HepG2 (cell line): ENCODE data around the gene POLN. TPM values are rescaled to one million over a fixed set of nuclear protein-coding genes. Genes with fewer than 3 reads are reported as not detected.
A peak's percentile ranks its signal among the peaks of the same experiment; 100 is the strongest.

Source experiments
- ATAC-seq: fragments of 200-7000 bp; cut with Tn5 transposase; 3 replicates; pipeline ENCODE4 v1.9.1; 2020; ENCODE audit warnings: mild to moderate bottlenecking, moderate library complexity
- Bru-seq: library from RNA; stranded (reverse); fragments of 400-500 nt; gene quantifications from one replicate; lab custom pipeline; 2021; lab: Mats Ljungman, UMichigan
- BruChase-seq, 2 experiments: library from RNA; stranded (reverse); fragments of 400-500 nt; gene quantifications; one replicate each; lab custom pipeline; 2021; lab: Mats Ljungman, UMichigan
- BruUV-seq: library from RNA; stranded (reverse); fragments of 400-500 nt; replicated peaks from 2 replicates; lab custom pipeline; 2021; lab: Mats Ljungman, UMichigan
- CTCF ChIA-PET: fragments of 300-600 bp; formaldehyde crosslinking; extraction: SDS; loops from one replicate; lab custom pipeline; 2021; ENCODE audit warnings: low total read pairs, inconsistent platforms, low intra/inter-chr PET ratio; lab: Yijun Ruan, JAX
- POLR2A ChIA-PET: fragments of 350-600 bp; sonication (Branson Sonifier 250); formaldehyde crosslinking; loops from one replicate; lab custom pipeline; 2020; ENCODE audit warnings: antibody characterized with exemption, inconsistent platforms; lab: Yijun Ruan, JAX
- DNase-seq: peaks from one replicate; pipeline ENCODE4 v3.0.0-alpha.2; 2015; ENCODE audit warnings: low spot score
- FAIRE-seq: peaks from 3 replicates; lab custom pipeline; 2011; peaks lifted over from hg19 to GRCh38; lab: Jason Lieb, UNC
- H2AFZ ChIP-seq: one replicate; pipeline ENCODE4 v1.6.1; 2011; ENCODE audit warnings: low read length, inconsistent platforms
- H3K27ac ChIP-seq: fragments of 300-600 bp; 3 replicates; pipeline ENCODE4 v1.8.0; 2011; ENCODE audit warnings: mixed run types, mild to moderate bottlenecking, mixed read lengths, low read length, inconsistent platforms; ENCODE audit not compliant: insufficient read depth; ENCODE audit errors: extremely low read length
- H3K27me3 ChIP-seq, 2 experiments: fragments of 200-600 bp in 1 of 2; 2 replicates in 1 of 2; 3 replicates in 1 of 2; pipeline versions ENCODE4 v1.6.0 to v1.8.0; 2011; ENCODE audit warnings: low read length in 2 of 2, mild to moderate bottlenecking in 2 of 2, moderate library complexity in 2 of 2, inconsistent platforms in 1 of 2; ENCODE audit not compliant: insufficient read depth in 2 of 2, control insufficient read depth in 1 of 2
- H3K36me3 ChIP-seq, 2 experiments: fragments of 200-600 bp in 1 of 2; replicated peaks in 1 of 2; 2 replicates in 1 of 2; 3 replicates in 1 of 2; pipeline versions ENCODE4 v1.5.1 to v1.8.0; 2011; ENCODE audit warnings: low read length in 2 of 2, inconsistent platforms in 1 of 2; ENCODE audit not compliant: insufficient read depth in 2 of 2, control insufficient read depth in 1 of 2
- H3K4me1 ChIP-seq: 2 replicates; pipeline ENCODE4 v1.5.1; 2012; ENCODE audit warnings: low read length, inconsistent platforms; ENCODE audit not compliant: insufficient read depth
- H3K4me2 ChIP-seq: 2 replicates; pipeline ENCODE4 v1.6.0; 2011; ENCODE audit warnings: low read depth, low read length, inconsistent platforms
- H3K4me3 ChIP-seq, 3 experiments: fragments of 200-600 bp in 1 of 3; sonication (generic), shearing (Covaris generic) in 1 of 3; replicated peaks in 1 of 3; 2 replicates each; pipeline ENCODE4 v1.5.1; 2011 to 2016; ENCODE audit warnings: low read length in 3 of 3, inconsistent platforms in 2 of 3, low read depth in 2 of 3, mild to moderate bottlenecking in 2 of 3, control low read depth in 1 of 3, mixed read lengths in 1 of 3; ENCODE audit not compliant: insufficient read depth in 1 of 3
- H3K79me2 ChIP-seq: one replicate; pipeline ENCODE4 v1.6.1; 2011; ENCODE audit warnings: low read length, inconsistent platforms; ENCODE audit not compliant: insufficient read depth
- H3K9ac ChIP-seq: 2 replicates; pipeline ENCODE4 v1.6.0; 2011; ENCODE audit warnings: mild to moderate bottlenecking, low read depth, low read length, inconsistent platforms; ENCODE audit not compliant: insufficient read depth
- H3K9me3 ChIP-seq: 2 replicates; pipeline ENCODE4 v1.5.1; 2012; ENCODE audit warnings: mild to moderate bottlenecking, low read length
- H4K20me1 ChIP-seq: 2 replicates; pipeline ENCODE4 v1.6.0; 2011; ENCODE audit warnings: inconsistent platforms, mild to moderate bottlenecking, low read length, moderate library complexity; ENCODE audit not compliant: insufficient read depth
- KDM6A ChIP-seq: IDR thresholded peaks from 2 replicates; pipeline ENCODE4 v1.6.1; 2016; ENCODE audit warnings: low read depth
- NR3C1 ChIP-seq: sonication (generic); formaldehyde crosslinking; IDR thresholded peaks from 2 replicates; pipeline ENCODE4 v1.4.0; 2020; ENCODE audit warnings: missing genetic modification reagents
- PHF21A ChIP-seq: sonication (generic); formaldehyde crosslinking; IDR thresholded peaks from 2 replicates; pipeline ENCODE4 v1.5.0; 2020; ENCODE audit warnings: mild to moderate bottlenecking, missing genetic modification reagents
- PHF8 ChIP-seq: sonication (generic); formaldehyde crosslinking; IDR thresholded peaks from 2 replicates; pipeline ENCODE4 v1.5.0; 2020; ENCODE audit warnings: missing genetic modification reagents
- POLR2AphosphoS5 ChIP-seq: IDR thresholded peaks from 2 replicates; pipeline ENCODE4 v1.6.1; 2012; ENCODE audit warnings: low read depth, low read length
- SAP130 ChIP-seq: IDR thresholded peaks from 2 replicates; pipeline ENCODE4 v1.6.1; 2016; ENCODE audit warnings: low read depth
- ZNF557 ChIP-seq: sonication (generic); formaldehyde crosslinking; IDR thresholded peaks from 2 replicates; pipeline ENCODE4 v1.4.0; 2020; ENCODE audit warnings: missing genetic modification reagents
- WGBS: methylation state at CpG from one replicate; pipeline ENCODE4 v1.1.6; 2017; ENCODE audit warnings: low lambda C conversion rate; 5-methylcytosine and 5-hydroxymethylcytosine counted together
- in situ Hi-C: cut with HindIII; loops from 2 replicates; pipeline ENCODE4 v1.10.0; 2017; ENCODE audit warnings: low pct_unique_long_range_greater_than_20kb; ENCODE audit not compliant: extremely low pct_ligation_motif_present
- intact Hi-C: fragments of 100-400 bp; cut with micrococcal nuclease; formaldehyde crosslinking; loops from one replicate; pipeline ENCODE4 v1.10.0; 2022; ENCODE audit not compliant: unreplicated experiment
- long read RNA-seq, 2 experiments: library from RNA in 1 of 2; library from polyadenylated mRNA in 1 of 2; stranded (forward) in 1 of 2; unstranded in 1 of 2; transcript quantifications; one replicate each; pipeline ENCODE4 v2.0.0, GENCODE V29; 2019 to 2022
- polyA minus RNA-seq, 3 experiments: library from RNA; depleted of rRNA, polyadenylated mRNA; stranded (reverse); fragments of >200 nt; gene quantifications; 2 replicates each; pipeline ENCODE4 v1.2.3, GENCODE V29; 2011; ENCODE audit warnings: low replicate concordance in 1 of 3
- polyA plus RNA-seq, 8 experiments: library from polyadenylated mRNA; depleted of rRNA in 3 of 8; stranded (reverse) in 7 of 8; unstranded in 1 of 8; fragments of >200 nt; fragmentation: Illumina TruSeq in 4 of 8; extraction: Trizol in 4 of 8; gene quantifications; 2 replicates each; pipeline versions ENCODE4 v1.2.1 to v1.2.3, GENCODE V29; 2011 to 2016; ENCODE audit warnings: low read depth in 4 of 8, missing spikeins in 1 of 8, mixed read lengths in 1 of 8; ENCODE audit not compliant: insufficient read depth in 1 of 8
- total RNA-seq, 5 experiments: library from RNA; depleted of rRNA; stranded (reverse); fragments of >200 nt; fragmentation: Illumina TruSeq; extraction: Trizol; gene quantifications; 2 replicates each; pipeline ENCODE4 v1.2.3, GENCODE V29; 2016; ENCODE audit warnings: low read depth in 1 of 5
- TF ChIP-seq, protein P1 (sequence below): sonication (generic); formaldehyde crosslinking; IDR thresholded peaks from 2 replicates; pipeline ENCODE4 v1.5.1; 2020; ENCODE audit warnings: missing genetic modification reagents, mild to moderate bottlenecking, borderline replicate concordance

The POLN gene
- 0.60 and 0.93 TPM in 2 replicates for total RNA-seq (2016; rRNA removed; fragmentation: Illumina TruSeq; extraction: Trizol)
- 2.3 and 2.5 TPM in 2 replicates for total RNA-seq (2016; cell fraction: cytosol; rRNA removed; fragmentation: Illumina TruSeq; extraction: Trizol; ENCODE audit: low read depth)
- 0.68 and 1.1 TPM in 2 replicates for total RNA-seq (2016; cell fraction: insoluble cytoplasmic fraction; rRNA removed; fragmentation: Illumina TruSeq; extraction: Trizol)
- total RNA-seq (2016; cell fraction: membrane; rRNA removed; fragmentation: Illumina TruSeq; extraction: Trizol) = 1.6 and 1.9 TPM in 2 replicates
- total RNA-seq (2016; cell fraction: nucleus; rRNA removed; fragmentation: Illumina TruSeq; extraction: Trizol) = 1.1 and 1.5 TPM in 2 replicates
- polyA plus RNA-seq (2011; rRNA removed) = 1.2 and 1.5 TPM in 2 replicates
- polyA plus RNA-seq (2011; cell fraction: cytosol; rRNA removed) = 0.81 and 3.7 TPM in 2 replicates
- 2.7 and 3.7 TPM in 2 replicates for polyA plus RNA-seq (2011; cell fraction: nucleus; rRNA removed)
- 0.39 and 0.48 TPM in 2 replicates for polyA plus RNA-seq (2012)
- polyA plus RNA-seq (2016; cell fraction: cytosol; fragmentation: Illumina TruSeq; extraction: Trizol; ENCODE audit: low read depth) = 1.0 and 1.4 TPM in 2 replicates
- polyA plus RNA-seq (2016; cell fraction: insoluble cytoplasmic fraction; fragmentation: Illumina TruSeq; extraction: Trizol; ENCODE audit: low read depth) = 0.57 and 1.2 TPM in 2 replicates
- polyA plus RNA-seq (2016; cell fraction: membrane; fragmentation: Illumina TruSeq; extraction: Trizol; ENCODE audit: low read depth) = 0.90 and 1.4 TPM in 2 replicates
- 0.88 and 2.2 TPM in 2 replicates for polyA plus RNA-seq (2016; cell fraction: nucleus; fragmentation: Illumina TruSeq; extraction: Trizol; ENCODE audit: insufficient read depth, low read depth)
- polyA minus RNA-seq (2011; rRNA and poly(A)+ RNA removed; ENCODE audit: low replicate concordance) = 0.44 and 0.96 TPM in 2 replicates
- polyA minus RNA-seq (2011; cell fraction: cytosol; rRNA and poly(A)+ RNA removed) = 1.2 and 1.3 TPM in 2 replicates
- polyA minus RNA-seq (2011; cell fraction: nucleus; rRNA and poly(A)+ RNA removed) = 0.75 and 1.2 TPM in 2 replicates
- Bru-seq, nascent RNA = percentile 22 among the genes with signal in this experiment
- BruChase-seq, experiment 1, labeled RNA remaining after a 6-hour chase = percentile 20 among the genes with signal in this experiment
- percentile 26 among the genes with signal in this experiment for BruChase-seq, experiment 2, labeled RNA remaining after a 2-hour chase
- long read RNA-seq, experiment 1, partial matches to known transcripts = 0 of 5 reads
- long read RNA-seq, experiment 1, other reads (novel, unspliced or antisense) = 5 of 5 reads
- long read RNA-seq, experiment 2, partial matches to known transcripts = 0 of 2 reads
- long read RNA-seq, experiment 2, other reads (novel, unspliced or antisense) = 2 of 2 reads

DNA sequence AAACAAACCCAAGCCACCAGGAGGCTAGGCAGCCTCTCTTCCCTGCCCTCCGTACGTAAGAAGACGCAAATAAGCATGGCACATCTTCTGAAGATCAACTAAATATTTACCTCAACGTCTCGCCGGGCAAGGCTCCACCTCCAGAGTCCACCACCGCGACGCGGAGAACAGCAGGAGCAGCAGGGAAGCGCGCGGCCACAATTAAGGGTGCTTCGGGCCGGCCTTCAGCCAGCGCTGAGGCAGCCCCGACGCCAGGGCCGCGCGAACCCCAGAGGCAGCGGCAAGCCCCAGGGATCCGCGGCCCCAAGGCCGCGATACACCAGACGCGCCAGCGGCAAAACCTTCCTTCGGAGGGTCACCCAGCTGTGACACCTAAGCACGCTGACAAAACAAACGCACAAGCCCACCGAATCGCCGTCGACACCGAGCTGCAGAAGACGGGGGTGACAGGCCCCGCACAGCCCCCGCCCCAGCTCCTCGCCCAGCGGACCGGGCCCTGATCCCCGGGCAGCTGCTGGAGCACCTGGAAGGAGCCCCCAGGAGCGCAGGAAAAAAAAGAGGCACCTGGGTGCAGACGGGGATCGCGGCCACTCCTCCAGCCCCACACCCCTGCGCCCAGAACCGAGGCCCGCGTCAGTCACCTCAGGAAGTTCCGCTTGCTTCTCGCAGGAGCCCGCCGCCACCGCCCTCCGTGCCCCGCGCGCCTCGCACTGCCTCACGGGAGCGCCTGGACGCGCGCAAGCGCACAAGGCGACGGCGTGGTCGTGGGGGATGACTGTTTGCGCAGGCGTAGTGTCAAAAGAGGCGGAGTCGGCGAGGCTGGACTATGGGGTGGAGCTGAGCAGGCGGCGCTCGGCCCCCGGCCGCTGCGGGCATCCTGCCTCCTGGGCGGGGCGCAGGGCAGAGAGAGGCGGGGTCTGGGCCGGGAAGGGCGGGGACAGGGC, at the start of gene POLN, which contains the start of gene HAUS3:
Gene POLN (minus strand): TSS at position 712 of the 944 bp plus-strand sequence. CDS start 12,890 bp downstream, outside the sequence.
Gene HAUS3 (minus strand): TSS at position 712 of the 944 bp plus-strand sequence. CDS start 1,175 bp downstream, outside the sequence.
- no TSS peak for BruUV-seq
- Histone ChIP-seq H3K36me3 (peaks cover 0 to 10% of the 10 kb centered on the region in 2 experiments; a peak in 2 of 5 replicates), H3K4me3 (peak within 1 kb of the TSS; percentile 67 to 93 (median 76)), H3K27me3 (no peaks in the 10 kb centered on the region), H3K27ac (peak within 1 kb of the TSS; percentile 77), H3K79me2 (peaks cover 43% of the 10 kb centered on the region), H4K20me1 (0 out of 2 replicates have a peak, but pooled peaks cover 2% of the 10 kb centered on the region), H3K4me1 (peaks cover 70% of the 10 kb centered on the region), H2AFZ (no peak within 1 kb of the TSS), H3K9me3 (no peaks in the 10 kb centered on the region), H3K4me2 (peak within 1 kb of the TSS; percentile 72), H3K9ac (peak within 1 kb of the TSS; percentile 86)
- peak; percentile 90 for DNase-seq
- intact Hi-C loops = loop anchor here (1.0 to 10.0 kb wide), 2 partner anchors 21 to 223 kb away; partner anchors contain the start of genes MXD4 and RNF4
- CTCF ChIA-PET = no interaction called here
- peak; percentile 69 for FAIRE-seq
- WGBS = 1% methylated on average over 16 of the region's 88 CpGs
- POLR2A ChIA-PET = interaction anchor here (0.6 to 1.8 kb wide), 8 partner anchors 9 to 295 kb away, joined by 3 to 11 read pairs (median 5); partner anchors contain the start of genes FAM193A, MXD4 and RNF4
- in situ Hi-C loops = no loop called here
- ATAC-seq = peak; percentile 87
- TF ChIP-seq, protein P1, sequence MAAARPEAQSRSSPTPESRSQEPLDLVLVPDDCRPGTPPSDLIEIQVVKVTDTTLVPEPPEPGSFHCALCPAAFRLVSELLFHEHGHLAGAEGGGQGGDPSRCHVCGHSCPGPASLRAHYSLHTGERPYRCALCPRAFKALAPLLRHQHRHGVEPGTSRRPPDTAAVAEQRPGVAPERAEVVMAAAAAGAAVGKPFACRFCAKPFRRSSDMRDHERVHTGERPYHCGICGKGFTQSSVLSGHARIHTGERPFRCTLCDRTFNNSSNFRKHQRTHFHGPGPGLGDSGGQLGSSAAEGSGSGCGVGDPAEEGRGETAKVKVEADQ (CRISPR knock-in tag) = no peak
- TF ChIP-seq KDM6A (CRISPR knock-in tag) = no peak
- TF ChIP-seq PHF8 = peak; percentile 91
- no peak for TF ChIP-seq NR3C1 (CRISPR knock-in tag)
- TF ChIP-seq POLR2AphosphoS5 = peak; percentile 82
- peak; percentile 54; the same call in 1 of the 2 replicates for TF ChIP-seq ZNF557 (CRISPR knock-in tag)
- TF ChIP-seq PHF21A (CRISPR knock-in tag) = peak; percentile 40; the same call in 1 of the 2 replicates
- TF ChIP-seq SAP130 (CRISPR knock-in tag) = peak; percentile 93
